NCI-H1417 (cell line): ENCODE data around the gene NLRP5.
"Not testable (repeated sequence)": the region's sequence is repeated elsewhere in the genome, so short reads cannot be mapped to it uniquely, and the experiment has no call there.

Source experiments
- DNase-seq, 3 experiments: peaks; one replicate each; lab custom pipeline; 2025; lab: John Stamatoyannopoulos, UW

Gene NLRP5

GRCh38 chr19:55986487-55986886, at the start of gene NLRP5:
Gene NLRP5, plus strand, starts transcription at chr19:55986775.
- peak; percentile 1 to 20 (median 19) for DNase-seq

- no peak for DNase-seq
Observed at GRCh38 chr19:55939206-55939605, 47.4 kb upstream of the NLRP5 start.

GRCh38 chr19:55940306-55940705, 46.3 kb upstream of the NLRP5 start:
- no peak for DNase-seq

- no peak for DNase-seq
Observed at GRCh38 chr19:55947532-55947931, 39.0 kb upstream of the NLRP5 start, which contains the start of gene NLRP8. Gene NLRP8, plus strand, starts transcription at chr19:55947832.

- DNase-seq, result not testable (repeated sequence)
Observed at GRCh38 chr19:55950566-55950965, 36.0 kb upstream of the NLRP5 start.

- DNase-seq, result no peak
Observed at GRCh38 chr19:55956431-55956830, 30.1 kb upstream of the NLRP5 start.

GRCh38 chr19:55958356-55958755, 28.2 kb upstream of the NLRP5 start:
- DNase-seq, result no peak

GRCh38 chr19:55959996-55960675, 26.4 kb upstream of the NLRP5 start:
- DNase-seq, result no peak

- no peak for DNase-seq
Observed at GRCh38 chr19:55962186-55962585, 24.4 kb upstream of the NLRP5 start.

- DNase-seq, result no peak
Observed at GRCh38 chr19:55973982-55974381, 12.6 kb upstream of the NLRP5 start.

GRCh38 chr19:55980415-55980814, 6.2 kb upstream of the NLRP5 start:
- no peak for DNase-seq

- no peak for DNase-seq
Observed at GRCh38 chr19:55985254-55985653, 1.3 kb upstream of the NLRP5 start.

GRCh38 chr19:55990831-55991230, 4.3 kb downstream of the NLRP5 start:
- DNase-seq, result no peak

- DNase-seq, result no peak
Observed at GRCh38 chr19:55993492-55993891, 6.9 kb downstream of the NLRP5 start.

GRCh38 chr19:56014765-56015164, 28.2 kb downstream of the NLRP5 start:
- no peak for DNase-seq

- no peak for DNase-seq
Observed at GRCh38 chr19:56015756-56016155, 29.2 kb downstream of the NLRP5 start.

GRCh38 chr19:56019325-56019724, 32.8 kb downstream of the NLRP5 start:
- not testable (repeated sequence) for DNase-seq

- not testable (repeated sequence) for DNase-seq
Observed at GRCh38 chr19:56020355-56020975, 33.9 kb downstream of the NLRP5 start.

GRCh38 chr19:56026769-56027168, 40.2 kb downstream of the NLRP5 start:
- no peak for DNase-seq

- no peak for DNase-seq
Observed at GRCh38 chr19:56053596-56053995, 67.0 kb downstream of the NLRP5 start.

- peak; percentile 53 to 78 (median 67) for DNase-seq
Observed at GRCh38 chr19:56066152-56067023, 79.8 kb downstream of the NLRP5 start.

- no peak for DNase-seq
Observed at GRCh38 chr19:56069642-56070041, 83.1 kb downstream of the NLRP5 start.

- no peak for DNase-seq
Observed at GRCh38 chr19:56071151-56071550, 84.6 kb downstream of the NLRP5 start.
